HG03342 (cell line): ENCODE results near the gene ZCWPW1.
A peak's percentile ranks its signal among the peaks of the same experiment; 100 is the strongest.
"Not testable (repeated sequence)": the region's sequence is repeated elsewhere in the genome, so short reads cannot be mapped to it uniquely, and the experiment has no call there.

ENCODE experiments used
- ATAC-seq: cut with Tn5 transposase; IDR thresholded peaks from one replicate; pipeline ENCODE4 v1.9.1; 2021; ENCODE audit warnings: mild to moderate bottlenecking, moderate library complexity; ENCODE audit not compliant: unreplicated experiment

The ZCWPW1 gene

DNA sequence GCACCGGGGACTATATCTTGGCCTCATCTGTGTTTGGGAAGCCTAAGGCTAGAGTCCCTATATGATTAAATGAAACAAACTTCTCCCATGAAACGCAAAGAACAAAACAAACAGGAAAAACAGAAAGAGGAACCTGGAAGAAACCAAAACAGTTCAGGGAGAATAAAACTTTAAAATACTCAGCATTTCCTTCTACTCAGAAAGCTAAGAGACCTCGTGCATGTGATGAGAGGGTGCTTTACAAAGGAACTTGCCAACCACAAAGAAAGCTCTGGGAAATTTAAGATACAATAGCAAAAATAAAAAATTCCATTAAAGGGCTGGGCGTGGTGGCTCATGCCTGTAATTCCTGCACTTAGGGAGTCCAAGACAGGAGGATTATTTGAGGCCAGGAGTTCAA lies 48.3 kb downstream of the ZCWPW1 start:
- ATAC-seq = no peak

DNA sequence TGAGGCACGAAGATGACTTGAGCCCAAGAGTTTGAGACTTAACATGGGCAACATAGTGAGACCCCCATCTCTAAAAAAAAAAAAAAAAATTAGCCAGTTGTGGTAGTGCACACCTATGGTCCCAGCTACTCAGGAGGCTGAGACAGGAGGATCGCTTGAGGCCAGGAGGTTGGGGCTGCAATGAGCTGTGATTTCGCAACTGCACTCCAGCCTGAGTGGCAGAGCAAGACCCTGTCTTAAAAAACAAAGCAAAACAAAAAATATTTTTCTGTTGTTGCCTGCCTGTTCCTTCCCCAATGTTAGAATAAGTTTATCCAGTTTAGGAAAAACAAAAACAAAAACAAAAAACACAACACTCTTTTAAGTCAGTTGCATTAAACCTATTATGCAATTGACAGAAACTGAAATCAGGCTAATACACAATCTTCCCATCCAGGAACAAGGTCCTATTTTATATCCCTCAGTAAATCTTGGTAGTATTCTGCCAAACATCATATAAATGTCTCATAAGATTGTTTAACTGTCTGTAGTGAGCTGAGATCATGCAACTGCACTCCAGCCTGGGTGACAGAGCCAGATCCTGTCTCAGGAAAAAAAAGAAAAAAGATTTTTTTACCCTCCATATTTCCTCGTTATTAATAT lies 50.3 kb downstream of the ZCWPW1 start:
- ATAC-seq = no peak

DNA sequence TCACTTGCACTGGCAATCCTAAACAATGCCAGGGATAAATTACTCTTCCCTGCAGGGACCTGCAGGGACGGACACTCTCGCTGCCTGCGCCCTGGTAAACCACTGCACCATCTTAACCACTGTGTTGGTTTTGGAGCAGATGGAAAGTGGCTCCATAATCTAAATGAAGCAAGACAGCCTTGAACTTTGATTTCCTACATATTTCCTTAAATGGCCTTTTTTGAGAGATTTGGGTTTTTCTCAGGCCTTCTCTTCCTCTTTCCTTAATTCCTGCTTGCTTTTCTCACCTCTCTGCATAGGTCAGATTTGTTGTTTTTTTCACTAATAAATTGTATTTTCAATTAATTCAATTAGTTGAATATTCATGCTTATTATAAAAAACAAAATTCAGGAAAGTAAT lies 52.4 kb downstream of the ZCWPW1 start:
- no peak for ATAC-seq

DNA sequence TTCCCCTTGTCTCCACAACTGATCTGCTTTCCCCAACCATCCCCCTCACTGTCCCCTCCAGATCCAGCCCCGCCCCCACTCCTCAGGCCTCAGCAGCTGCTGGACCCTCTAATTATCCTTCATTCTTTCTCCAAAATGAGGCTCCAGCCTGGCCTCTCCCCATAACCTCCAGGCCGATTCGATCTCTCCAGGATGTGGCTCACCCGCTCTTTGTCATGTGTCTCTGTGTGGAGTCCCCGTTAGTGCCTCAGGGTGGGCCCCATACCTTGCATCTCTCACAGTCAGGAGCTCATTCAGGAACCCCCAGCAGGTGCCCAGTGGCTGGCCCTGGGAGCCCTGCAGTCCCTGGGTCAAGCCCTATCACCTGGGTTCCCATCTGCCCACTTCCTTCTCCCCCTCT lies 53.9 kb downstream of the ZCWPW1 start:
- no peak for ATAC-seq

DNA sequence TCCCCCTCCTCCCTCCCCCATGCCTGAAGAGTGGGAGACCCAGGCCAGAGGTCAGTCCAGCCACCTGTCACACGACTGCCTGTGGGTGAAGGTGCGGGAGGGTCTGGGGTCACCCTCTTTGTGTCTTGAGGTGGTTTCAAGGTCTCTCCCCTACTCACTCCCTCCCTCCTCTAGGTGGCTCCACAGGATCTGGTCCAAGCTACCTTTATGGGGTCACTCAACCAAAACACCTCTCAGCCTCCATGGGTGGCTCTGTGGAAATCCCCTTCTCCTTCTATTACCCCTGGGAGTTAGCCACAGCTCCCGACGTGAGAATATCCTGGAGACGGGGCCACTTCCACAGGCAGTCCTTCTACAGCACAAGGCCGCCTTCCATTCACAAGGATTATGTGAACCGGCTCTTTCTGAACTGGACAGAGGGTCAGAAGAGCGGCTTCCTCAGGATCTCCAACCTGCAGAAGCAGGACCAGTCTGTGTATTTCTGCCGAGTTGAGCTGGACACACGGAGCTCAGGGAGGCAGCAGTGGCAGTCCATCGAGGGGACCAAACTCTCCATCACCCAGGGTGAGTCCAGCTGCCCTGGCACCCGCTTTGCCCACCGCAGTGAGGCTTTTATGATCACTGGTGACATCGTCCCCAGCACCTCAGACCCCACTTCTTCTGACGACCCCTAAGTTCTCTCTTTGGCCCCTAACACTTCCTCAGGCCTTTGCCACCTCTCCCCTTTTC lies 54.5 kb downstream of the ZCWPW1 start:
- ATAC-seq = not testable (repeated sequence)

DNA sequence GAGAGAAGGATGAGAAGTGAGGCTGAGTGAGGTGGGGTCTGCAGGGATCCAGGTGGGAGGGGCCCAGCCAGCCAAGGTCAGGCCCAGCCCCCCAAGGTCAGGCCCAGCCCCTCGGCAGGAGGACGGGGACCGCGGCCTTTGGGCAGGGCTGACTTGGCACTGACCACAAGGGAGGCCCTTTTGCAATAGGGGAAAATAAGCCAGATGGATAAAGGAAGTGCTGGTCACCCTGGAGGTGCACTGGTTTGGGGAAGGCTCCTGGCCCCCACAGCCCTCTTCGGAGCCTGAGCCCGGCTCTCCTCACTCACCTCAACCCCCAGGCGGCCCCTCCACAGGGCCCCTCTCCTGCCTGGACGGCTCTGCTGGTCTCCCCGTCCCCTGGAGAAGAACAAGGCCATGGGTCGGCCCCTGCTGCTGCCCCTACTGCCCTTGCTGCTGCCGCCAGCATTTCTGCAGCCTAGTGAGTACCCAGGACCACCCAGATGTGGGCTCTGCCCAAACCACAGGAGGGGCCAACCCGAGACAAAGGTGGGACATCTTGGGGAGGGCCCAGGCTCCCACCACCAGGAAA lies 55.2 kb downstream of the ZCWPW1 start, which contains the start of gene PILRA:
TSS of gene PILRA (plus strand) at position 227 of the 571 bp plus-strand sequence. CDS start at position 397, 170 bp downstream.
- ATAC-seq = no peak

DNA sequence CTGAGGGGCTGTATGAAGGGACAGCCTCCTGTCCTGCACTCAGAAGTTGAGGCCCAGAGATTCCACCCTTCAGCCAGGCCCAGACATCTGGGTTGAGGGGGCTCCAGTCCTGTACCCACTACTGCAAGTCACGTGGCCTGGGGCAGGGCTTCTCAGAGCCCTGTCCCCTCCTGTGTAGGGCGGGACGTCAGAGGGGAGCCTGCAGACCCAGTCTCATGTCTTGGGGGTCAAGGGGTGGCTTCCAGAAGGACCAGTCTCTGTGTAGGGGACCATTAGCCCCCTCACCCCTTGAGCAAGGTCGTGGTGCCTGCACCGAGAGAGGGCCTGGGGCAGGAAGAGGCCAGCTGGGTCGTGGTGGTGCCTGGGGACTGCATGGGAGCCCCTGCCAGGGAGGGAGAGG lies 55.8 kb downstream of the ZCWPW1 start:
- ATAC-seq = no peak

DNA sequence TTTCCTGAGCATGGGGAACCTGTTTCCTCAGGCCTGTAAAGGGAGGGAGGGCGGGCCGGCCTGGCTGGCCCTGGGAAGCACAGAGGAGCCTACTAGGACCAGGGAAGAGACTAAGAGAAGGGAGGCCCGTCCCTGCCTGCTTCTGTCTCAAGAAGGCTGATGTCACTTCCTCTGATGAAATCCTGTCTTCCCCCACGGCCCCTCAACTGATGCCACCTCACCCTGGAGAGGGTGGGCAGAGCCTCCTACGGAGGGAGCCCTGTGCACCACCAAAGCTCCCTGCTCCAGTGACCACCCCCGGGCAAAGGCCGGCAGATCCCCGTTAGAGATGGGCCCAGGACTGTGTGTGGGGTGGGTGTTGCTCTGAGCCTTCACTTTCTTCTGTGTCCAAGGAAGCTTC lies 56.2 kb downstream of the ZCWPW1 start:
- ATAC-seq = no peak

DNA sequence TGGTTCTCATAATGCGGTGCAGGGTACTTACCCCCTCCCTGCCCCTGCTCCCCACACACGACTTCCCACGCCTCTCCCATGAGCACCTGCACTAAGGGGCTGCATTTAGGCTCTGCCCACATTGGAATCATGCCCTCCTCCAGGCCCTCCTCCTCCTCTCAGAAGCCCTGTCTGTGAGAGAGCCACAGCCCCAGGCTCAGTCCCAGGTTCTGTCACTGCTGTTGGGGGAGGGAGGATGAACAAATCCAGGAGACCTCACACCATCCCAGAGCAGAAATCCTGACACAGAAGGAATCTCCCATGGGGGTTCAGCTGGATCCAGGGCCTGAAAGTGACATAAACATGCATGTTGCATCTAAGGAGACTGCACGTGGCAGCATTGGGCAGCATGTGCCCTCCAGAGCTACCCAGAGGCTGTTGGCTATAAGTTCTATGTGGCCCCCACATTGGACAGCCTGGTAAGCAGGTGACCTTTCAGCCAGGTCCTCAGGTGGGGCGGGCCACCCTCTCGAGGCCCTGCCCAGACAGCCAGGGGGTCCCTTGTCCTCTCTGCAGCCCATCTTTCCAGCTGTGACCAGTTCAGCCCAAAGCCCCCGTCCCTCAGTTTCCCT lies 56.8 kb downstream of the ZCWPW1 start:
- ATAC-seq = no peak

DNA sequence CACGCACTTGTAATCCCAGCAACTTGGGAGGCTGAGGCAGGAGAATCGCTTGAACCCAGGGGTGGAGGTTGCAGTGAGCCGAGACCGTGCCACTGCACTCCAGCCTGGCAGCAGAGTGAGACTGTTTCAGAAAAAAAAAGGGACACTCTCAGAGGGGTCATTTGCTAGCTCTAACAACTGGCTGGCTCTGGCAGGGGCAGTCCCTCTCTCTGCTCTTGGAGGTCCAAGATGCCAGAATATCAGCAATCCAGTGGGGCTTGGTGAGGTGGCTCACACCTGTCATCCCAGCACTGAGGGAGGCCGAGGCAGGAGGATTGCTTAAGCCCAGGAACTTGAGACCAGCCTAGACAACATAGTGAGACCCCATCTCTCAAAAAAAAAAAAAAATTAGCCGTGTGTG lies 57.8 kb downstream of the ZCWPW1 start:
- no peak for ATAC-seq

DNA sequence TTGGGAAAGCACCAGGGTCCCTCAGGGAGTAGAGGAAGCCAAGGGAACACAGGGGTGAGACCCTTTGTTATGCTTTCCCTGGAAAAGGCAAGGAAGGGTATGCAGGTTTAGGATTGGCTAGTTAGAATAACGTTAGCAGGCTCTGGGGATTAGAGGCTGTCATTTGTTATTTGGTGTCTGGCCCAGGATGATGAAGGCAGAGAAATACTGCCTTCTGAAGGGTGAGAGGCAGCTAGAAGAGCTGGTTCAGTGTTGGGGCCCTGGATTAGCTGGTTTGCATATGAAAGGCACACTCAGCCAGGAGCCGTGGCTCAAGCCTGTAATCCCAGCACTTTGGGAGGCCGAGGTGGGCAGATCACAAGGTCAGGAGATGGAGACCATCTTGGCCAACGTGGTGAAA lies 58.2 kb downstream of the ZCWPW1 start:
- ATAC-seq = no peak

DNA sequence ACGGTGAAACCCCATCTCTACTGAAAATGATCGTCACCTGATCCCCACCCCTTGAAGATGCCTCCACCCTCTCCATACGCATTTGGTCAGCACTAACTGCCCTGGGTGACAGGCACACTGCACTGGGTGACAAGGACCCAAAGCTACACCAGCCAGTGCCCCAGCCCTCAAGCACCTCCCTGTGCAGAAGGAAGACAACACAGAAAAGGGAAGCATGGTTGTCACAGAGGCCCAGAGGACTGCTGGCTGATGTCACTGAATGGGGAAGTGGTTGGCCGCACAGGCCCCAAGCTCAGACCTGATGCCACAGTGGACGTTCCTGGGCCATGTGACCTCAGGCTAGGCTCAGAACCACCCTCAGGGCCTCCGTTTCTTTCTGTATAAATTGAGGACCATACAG lies 59.4 kb downstream of the ZCWPW1 start:
- peak; percentile 47 for ATAC-seq

DNA sequence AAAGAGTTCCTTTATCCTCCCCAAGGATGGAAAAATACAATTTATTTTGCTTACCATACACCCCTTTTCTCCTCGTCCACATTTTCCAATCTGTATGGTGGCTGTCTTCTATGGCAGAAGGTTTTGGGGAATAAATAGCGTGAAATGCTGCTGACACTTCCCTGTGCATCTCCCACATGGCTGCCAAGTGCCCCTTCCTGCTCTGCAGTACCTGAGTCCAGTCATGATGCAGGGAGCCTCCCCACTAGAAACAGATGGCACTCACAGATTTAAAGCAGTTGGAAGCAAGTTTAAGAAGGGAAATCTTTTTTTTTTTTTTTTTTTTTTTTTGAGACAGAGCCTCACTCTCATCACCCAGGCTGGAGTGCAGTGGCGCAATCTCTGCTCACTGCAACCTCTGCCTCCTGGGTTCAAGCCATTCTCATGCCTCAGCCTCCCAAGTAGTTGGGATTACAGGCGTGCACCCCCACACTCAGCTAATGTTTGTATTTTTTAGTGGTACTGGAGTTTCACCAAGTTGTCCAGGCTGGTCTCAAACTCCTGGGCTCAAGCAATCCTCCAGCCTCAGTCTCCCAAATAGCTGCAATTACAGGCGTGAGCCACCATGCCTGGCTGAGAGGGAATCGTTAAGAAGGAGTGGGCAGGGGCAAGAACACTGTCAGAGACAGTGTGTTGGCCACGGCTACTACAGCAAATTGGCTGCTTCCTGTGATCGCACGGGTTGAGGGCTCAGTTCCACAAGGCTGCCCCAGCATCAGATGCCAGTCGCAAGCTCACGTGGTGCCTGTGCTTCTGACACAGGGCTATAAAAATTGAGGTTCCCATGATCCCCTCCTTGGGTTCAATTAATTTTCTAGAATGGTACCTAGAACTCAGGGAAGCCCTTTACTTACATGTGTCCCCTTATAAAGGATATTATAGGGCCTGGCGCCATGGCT lies 60.6 kb downstream of the ZCWPW1 start:
- no peak for ATAC-seq

DNA sequence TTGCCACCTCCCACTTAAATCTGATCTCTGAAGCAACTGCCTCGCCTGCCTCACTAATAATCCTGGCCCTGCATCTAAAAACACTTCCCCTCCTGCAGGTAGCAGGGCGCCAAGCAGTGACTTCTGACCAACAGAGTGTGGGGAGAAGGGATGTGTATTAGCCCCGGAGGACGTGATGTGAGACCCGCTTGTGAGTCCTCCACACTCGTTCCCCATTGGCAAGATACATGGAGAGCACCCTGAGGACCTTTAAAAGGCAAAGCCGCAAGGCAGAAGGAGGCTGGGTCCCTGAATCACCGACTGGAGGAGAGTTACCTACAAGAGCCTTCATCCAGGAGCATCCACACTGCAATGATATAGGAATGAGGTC lies 61.3 kb downstream of the ZCWPW1 start:
- ATAC-seq = no peak

DNA sequence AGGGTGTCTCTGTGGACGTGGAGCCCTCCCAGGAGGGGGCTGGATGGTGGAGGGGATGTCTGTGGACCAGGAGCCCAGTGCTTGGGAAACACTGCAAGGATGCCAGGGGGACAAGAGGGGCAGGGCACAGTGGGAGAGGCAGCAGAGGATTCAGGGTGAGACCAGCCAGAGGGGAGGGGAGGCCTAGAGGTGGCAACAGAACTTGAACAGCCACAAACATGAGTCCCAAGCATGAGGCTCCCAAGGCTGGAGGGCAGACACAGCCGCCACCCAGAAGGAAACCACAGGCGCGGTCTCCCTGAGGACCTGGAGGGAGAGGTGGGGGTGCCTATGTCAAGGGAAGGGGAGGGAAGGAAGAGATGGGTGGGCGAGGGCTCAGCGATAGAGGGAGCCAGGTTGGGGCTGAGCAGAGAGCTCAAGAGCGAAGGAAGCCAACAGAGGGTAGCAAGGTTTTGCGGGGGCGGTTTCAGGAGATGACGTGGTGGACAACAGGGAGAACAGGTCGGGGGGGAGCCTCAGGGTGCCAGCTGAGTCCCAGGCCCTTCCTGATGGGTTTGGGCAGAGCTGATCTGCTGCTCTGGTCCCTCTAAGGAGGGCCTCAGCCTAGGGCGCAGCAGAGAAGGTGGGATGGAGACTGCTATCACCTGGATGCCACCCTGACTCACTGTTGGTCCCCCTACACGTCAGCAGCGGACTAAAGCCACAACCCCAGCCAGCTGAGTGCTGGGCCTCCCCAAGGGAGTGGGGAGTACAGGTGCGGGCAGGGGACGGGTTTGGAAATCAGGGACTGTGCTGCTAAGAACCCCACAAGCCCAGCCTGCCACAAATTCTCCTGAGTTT lies 61.9 kb downstream of the ZCWPW1 start:
- peak; percentile 26 for ATAC-seq

DNA sequence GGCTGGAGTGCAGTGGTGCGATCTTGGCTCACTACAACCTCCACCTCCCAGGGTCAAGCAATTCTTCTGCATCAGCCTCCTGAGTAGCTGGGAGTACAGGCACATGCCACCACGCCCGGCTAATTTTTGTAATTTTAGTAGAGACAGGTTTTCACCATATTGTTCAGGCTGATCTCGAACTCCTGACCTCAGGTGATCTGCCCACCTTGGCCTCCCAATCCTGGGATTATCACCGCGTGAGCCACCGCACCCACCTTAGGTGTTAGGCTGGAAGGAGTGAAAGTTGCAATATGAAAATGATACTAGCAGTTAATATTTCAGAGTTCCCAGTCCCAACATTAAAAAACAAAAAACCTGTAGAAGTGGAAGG lies 62.5 kb downstream of the ZCWPW1 start:
- ATAC-seq = peak; percentile 5

DNA sequence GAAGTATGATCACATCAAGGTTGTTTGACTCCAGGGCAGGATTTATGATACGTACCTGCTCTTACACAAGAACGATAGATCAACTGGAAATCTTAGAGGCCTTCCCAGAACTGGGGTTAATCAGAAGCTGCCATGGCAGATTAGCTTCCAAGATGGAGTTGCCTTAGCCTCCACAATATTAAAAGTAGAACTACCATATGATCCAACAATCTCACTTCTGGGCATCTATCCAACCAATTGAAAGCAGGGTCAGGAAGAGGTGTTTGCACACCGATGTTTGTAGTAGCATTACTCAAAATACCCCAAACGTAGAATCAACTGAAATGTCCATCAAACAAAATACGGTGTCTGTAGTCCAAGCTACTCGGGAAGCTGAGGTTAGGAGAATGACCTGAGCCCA lies 64.0 kb downstream of the ZCWPW1 start:
- ATAC-seq = no peak

DNA sequence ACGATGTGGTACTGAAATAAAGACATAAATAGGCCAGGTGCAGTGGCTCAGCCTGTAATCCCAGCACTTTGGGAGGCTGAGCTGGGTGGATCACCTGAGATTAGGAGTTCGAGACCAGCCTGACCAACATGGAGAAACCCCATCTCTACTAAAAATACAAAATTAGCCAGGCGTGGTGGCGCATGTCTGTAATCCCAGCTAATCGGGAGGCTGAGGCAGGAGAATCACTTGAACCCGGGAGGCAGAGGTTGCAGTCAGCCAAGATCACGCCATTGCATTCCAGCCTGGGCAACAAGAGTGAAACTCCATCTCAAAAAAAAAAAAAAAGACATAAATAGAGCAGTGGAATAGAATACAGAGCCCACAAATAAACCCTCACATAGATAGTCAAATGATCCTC lies 64.7 kb downstream of the ZCWPW1 start:
- not testable (repeated sequence) for ATAC-seq

DNA sequence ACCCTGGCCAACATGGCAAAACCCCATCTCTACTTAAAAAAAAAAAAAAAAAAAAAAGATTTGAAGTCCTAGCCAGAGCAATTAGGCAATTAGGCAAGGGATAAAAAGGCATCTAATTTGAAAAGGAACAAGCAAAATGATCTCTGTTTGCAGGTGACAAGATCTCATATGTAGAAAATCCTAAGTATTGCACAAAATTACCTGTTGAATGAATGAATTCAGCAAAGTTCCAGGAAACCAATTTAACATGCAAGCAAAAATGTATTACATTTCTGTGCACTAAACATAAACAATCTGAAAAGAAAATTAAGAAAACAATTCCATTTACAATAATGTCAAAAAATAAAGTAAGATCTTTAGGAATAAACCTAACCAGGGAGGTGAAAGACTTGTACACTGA lies 65.4 kb downstream of the ZCWPW1 start:
- ATAC-seq = no peak
